ENCODE data around the gene GNAQ.

GNAQ gene

DNA sequence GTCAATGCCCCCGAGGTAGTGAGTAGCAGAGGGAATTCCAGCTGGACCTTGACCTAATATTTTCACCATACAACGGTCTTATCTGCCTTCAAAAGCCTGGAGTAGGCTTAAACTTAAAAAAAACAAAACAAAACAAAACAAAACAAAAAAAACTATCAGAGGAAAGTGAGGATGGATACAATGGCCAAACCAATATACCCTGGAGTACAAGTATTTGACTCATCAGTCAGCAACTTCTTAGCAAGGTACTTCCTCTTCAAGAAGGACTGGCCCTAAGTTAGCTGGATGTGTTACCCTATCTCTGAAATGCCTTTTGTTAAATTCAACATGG is 222.9 kb downstream of the GNAQ start:
- TF ChIP-seq, protein P1, sequence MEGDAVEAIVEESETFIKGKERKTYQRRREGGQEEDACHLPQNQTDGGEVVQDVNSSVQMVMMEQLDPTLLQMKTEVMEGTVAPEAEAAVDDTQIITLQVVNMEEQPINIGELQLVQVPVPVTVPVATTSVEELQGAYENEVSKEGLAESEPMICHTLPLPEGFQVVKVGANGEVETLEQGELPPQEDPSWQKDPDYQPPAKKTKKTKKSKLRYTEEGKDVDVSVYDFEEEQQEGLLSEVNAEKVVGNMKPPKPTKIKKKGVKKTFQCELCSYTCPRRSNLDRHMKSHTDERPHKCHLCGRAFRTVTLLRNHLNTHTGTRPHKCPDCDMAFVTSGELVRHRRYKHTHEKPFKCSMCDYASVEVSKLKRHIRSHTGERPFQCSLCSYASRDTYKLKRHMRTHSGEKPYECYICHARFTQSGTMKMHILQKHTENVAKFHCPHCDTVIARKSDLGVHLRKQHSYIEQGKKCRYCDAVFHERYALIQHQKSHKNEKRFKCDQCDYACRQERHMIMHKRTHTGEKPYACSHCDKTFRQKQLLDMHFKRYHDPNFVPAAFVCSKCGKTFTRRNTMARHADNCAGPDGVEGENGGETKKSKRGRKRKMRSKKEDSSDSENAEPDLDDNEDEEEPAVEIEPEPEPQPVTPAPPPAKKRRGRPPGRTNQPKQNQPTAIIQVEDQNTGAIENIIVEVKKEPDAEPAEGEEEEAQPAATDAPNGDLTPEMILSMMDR (IDR thresholded peaks at IDR 0.05) = no peak
- no peaks in the 10 kb centered on the region for H3K27me3 Mint-ChIP-seq (ENCODE audit: low read depth, poor library complexity)
- H3K27ac Mint-ChIP-seq = no peak overlapping the region
- H3K9me3 Mint-ChIP-seq = no peaks in the 10 kb centered on the region
- H3K36me3 Mint-ChIP-seq (ENCODE audit: low read depth) = peaks cover 38% of the 10 kb centered on the region
- no peak for DNase-seq
- H3K4me1 Mint-ChIP-seq = peaks cover 3% of the 10 kb centered on the region
- H3K4me3 Mint-ChIP-seq = no peak overlapping the region

- no peaks in the 10 kb centered on the region for H3K9me3 Mint-ChIP-seq
- no peak for DNase-seq
- TF ChIP-seq, protein P1 (IDR thresholded peaks at IDR 0.05) = no peak
- peaks cover 31% of the 10 kb centered on the region for H3K36me3 Mint-ChIP-seq (ENCODE audit: low read depth)
- H3K27me3 Mint-ChIP-seq (ENCODE audit: low read depth, poor library complexity) = no peaks in the 10 kb centered on the region
- no peaks in the 10 kb centered on the region for H3K4me1 Mint-ChIP-seq
- no peak overlapping the region for H3K4me3 Mint-ChIP-seq
- H3K27ac Mint-ChIP-seq = no peak overlapping the region
Observed at GRCh38 chr9:77807846-77808750, 223.5 kb downstream of the GNAQ start.

DNA sequence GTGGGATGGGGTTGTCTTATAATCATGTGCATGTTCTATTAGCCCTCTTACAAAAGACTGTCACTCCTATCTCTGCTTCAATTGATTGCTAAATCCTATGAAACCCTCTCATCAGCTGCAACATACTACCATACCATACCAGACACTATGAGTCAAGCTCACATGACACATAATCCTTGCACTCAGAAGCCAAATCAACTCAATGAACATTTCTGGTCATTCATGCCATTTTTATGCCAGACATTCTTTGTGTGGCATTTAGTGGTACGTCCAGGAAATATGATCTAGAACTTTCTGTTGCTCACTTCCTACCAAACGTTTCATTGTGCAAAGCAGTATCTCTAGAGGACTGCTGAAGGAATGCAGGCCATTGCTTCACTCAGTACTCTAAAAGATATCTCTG is 224.3 kb downstream of the GNAQ start:
- H3K27me3 Mint-ChIP-seq (ENCODE audit: low read depth, poor library complexity) = no peaks in the 10 kb centered on the region
- peaks cover 31% of the 10 kb centered on the region for H3K36me3 Mint-ChIP-seq (ENCODE audit: low read depth)
- H3K4me3 Mint-ChIP-seq = no peak overlapping the region
- TF ChIP-seq, protein P1 (IDR thresholded peaks at IDR 0.05) = no peak
- H3K27ac Mint-ChIP-seq = no peak overlapping the region
- H3K4me1 Mint-ChIP-seq = no peaks in the 10 kb centered on the region
- no peak for DNase-seq
- H3K9me3 Mint-ChIP-seq = no peaks in the 10 kb centered on the region

DNA sequence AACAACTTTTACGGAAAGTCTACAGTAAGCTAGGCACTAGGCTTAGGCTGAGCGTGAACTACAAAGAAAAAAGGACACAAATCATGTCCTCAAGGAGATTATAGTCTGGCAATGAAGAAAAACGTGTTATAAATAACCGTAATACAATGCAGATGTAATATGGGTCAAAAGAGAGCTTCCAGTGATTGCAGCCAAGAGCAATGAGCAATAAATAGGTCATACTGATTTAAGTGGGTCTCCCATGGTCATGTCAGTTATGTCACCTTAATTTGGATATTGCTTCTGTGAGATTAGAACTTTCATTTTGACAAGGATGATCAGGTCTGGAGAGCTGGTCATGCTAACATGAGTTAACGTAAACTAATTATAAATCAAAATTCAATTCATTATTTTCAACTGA is 224.9 kb downstream of the GNAQ start:
- TF ChIP-seq, protein P1 (IDR thresholded peaks at IDR 0.05) = no peak
- Mint-ChIP-seq H3K27ac (no peak overlapping the region), H3K9me3 (no peaks in the 10 kb centered on the region), H3K4me1 (no peaks in the 10 kb centered on the region), H3K27me3 (ENCODE audit: low read depth, poor library complexity) (no peaks in the 10 kb centered on the region), H3K4me3 (no peak overlapping the region), H3K36me3 (ENCODE audit: low read depth) (peaks cover 31% of the 10 kb centered on the region)
- DNase-seq = no peak

- TF ChIP-seq, protein P1 (IDR thresholded peaks at IDR 0.05) = no peak
Observed at GRCh38 chr9:77805810-77806209, 225.8 kb downstream of the GNAQ start.

GRCh38 chr9:77803423-77803822 is 228.2 kb downstream of the GNAQ start:
- Mint-ChIP-seq H3K36me3 (ENCODE audit: low read depth) (peaks cover 10% of the 10 kb centered on the region), H3K27me3 (ENCODE audit: low read depth, poor library complexity) (no peaks in the 10 kb centered on the region), H3K9me3 (no peaks in the 10 kb centered on the region), H3K4me3 (no peak overlapping the region), H3K4me1 (no peaks in the 10 kb centered on the region), H3K27ac (no peak overlapping the region)
- TF ChIP-seq, protein P1 (IDR thresholded peaks at IDR 0.05) = no peak
- no peak for DNase-seq

More at GRCh38 chr9:77805810-77806209, 225.8 kb downstream of the GNAQ start:
- Mint-ChIP-seq H3K27me3 (ENCODE audit: low read depth, poor library complexity) (no peaks in the 10 kb centered on the region), H3K27ac (no peak overlapping the region), H3K4me1 (no peaks in the 10 kb centered on the region), H3K36me3 (ENCODE audit: low read depth) (peaks cover 31% of the 10 kb centered on the region), H3K4me3 (no peak overlapping the region), H3K9me3 (no peaks in the 10 kb centered on the region)
- no peak for DNase-seq
